Measurements from ENCODE around the gene HDAC5.
"Not testable (repeated sequence)": the region's sequence is repeated elsewhere in the genome, so short reads cannot be mapped to it uniquely, and the experiment has no call there.

GRCh38 chr17:44101858-44102257 is 21.6 kb downstream of the HDAC5 start:
- not testable (repeated sequence) for TF ChIP-seq CTCF (IDR thresholded peaks at IDR 0.05); TCF7L2 (IDR thresholded peaks at IDR 0.05; ENCODE audit: low read depth, low read length); POLR2AphosphoS5 (IDR thresholded peaks at IDR 0.05; ENCODE audit: low read depth, low read length); SIN3A (IDR thresholded peaks at IDR 0.05; ENCODE audit: borderline replicate concordance, insufficient read depth, low read depth, low read length)
